ENCODE data around the gene ACTR2. TPM values are rescaled to one million over a fixed set of nuclear protein-coding genes. Genes with fewer than 3 reads are reported as not detected.

Gene ACTR2
- total and polyA plus RNA-seq, 4 donors = 54.3 to 215 (median 147) TPM

GRCh38 chr2:65204461-65205210, 23.0 kb upstream of the ACTR2 start:
- no peaks in the 10 kb centered on the region for H3K36me3 ChIP-seq (ENCODE audit: control insufficient read depth in 4 of 4, insufficient read depth in 4 of 4, low read length in 4 of 4)
- H3K27me3 ChIP-seq (ENCODE audit: control insufficient read depth in 3 of 3, insufficient read depth in 3 of 3, low read length in 2 of 3) = peaks cover 0 to 2% (median 0%) of the 10 kb centered on the region in 3 donors
- DNase-seq (peak in 1 of 3 donors; percentile 38), ATAC-seq (ENCODE audit: insufficient read depth, low FRiP score) (no peak)
- WGBS, 2 donors = 94 to 95% methylated on average over 20 of the region's 20 CpGs
- no peak overlapping the region for H3K9ac ChIP-seq (ENCODE audit: insufficient read depth in 1 of 2, low read length in 2 of 2)
- H3K27ac ChIP-seq (ENCODE audit: low read depth in 1 of 2, low read length in 1 of 2) = peak overlapping the region; percentile 35 to 76
- TF ChIP-seq, protein P1, sequence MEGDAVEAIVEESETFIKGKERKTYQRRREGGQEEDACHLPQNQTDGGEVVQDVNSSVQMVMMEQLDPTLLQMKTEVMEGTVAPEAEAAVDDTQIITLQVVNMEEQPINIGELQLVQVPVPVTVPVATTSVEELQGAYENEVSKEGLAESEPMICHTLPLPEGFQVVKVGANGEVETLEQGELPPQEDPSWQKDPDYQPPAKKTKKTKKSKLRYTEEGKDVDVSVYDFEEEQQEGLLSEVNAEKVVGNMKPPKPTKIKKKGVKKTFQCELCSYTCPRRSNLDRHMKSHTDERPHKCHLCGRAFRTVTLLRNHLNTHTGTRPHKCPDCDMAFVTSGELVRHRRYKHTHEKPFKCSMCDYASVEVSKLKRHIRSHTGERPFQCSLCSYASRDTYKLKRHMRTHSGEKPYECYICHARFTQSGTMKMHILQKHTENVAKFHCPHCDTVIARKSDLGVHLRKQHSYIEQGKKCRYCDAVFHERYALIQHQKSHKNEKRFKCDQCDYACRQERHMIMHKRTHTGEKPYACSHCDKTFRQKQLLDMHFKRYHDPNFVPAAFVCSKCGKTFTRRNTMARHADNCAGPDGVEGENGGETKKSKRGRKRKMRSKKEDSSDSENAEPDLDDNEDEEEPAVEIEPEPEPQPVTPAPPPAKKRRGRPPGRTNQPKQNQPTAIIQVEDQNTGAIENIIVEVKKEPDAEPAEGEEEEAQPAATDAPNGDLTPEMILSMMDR (IDR thresholded peaks at IDR 0.05; ENCODE audit: control extremely low read depth, extremely low read depth) = no peak
- H3K4me1 ChIP-seq (ENCODE audit: control insufficient read depth in 5 of 5, insufficient read depth in 5 of 5, low read length in 5 of 5) = no peaks in the 10 kb centered on the region
- H3K9me3 ChIP-seq (ENCODE audit: control insufficient read depth in 4 of 4, insufficient read depth in 3 of 4, low read length in 3 of 4) = no peaks in the 10 kb centered on the region
- H3K4me3 ChIP-seq = no peak overlapping the region

DNA sequence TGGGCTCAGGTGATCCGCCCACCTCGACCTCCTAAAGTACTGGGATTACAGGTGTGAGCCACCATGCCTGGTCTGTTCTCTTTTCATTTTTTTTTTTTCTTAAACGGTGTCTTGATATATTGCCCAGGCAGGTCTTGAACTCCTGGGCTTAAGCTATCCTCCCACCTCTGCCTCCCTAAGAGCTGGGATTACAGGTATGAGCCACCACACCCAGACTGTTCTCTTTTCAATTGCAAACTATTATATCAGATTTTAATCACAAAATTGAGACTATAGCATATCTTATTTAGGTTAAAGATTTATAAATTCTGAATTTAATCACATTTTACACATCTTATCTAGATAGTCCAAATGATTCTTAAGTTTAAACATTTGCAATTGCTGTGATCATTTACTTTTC, 15.5 kb upstream of the ACTR2 start:
- no peak overlapping the region for H3K9ac ChIP-seq (ENCODE audit: insufficient read depth in 1 of 2, low read length in 2 of 2)
- peaks cover 0 to 2% (median 0%) of the 10 kb centered on the region in 3 donors for H3K27me3 ChIP-seq (ENCODE audit: control insufficient read depth in 3 of 3, insufficient read depth in 3 of 3, low read length in 2 of 3)
- peaks cover 0 to 5% (median 0%) of the 10 kb centered on the region in 5 donors for H3K4me1 ChIP-seq (ENCODE audit: control insufficient read depth in 5 of 5, insufficient read depth in 5 of 5, low read length in 5 of 5)
- H3K27ac ChIP-seq (ENCODE audit: low read depth in 1 of 2, low read length in 1 of 2) = no peak overlapping the region
- ATAC-seq (ENCODE audit: insufficient read depth, low FRiP score) = no peak
- DNase-seq = no peak
- TF ChIP-seq, protein P1 (IDR thresholded peaks at IDR 0.05; ENCODE audit: control extremely low read depth, extremely low read depth) = no peak
- H3K4me3 ChIP-seq = no peak overlapping the region
- H3K36me3 ChIP-seq (ENCODE audit: control insufficient read depth in 4 of 4, insufficient read depth in 4 of 4, low read length in 4 of 4) = no peaks in the 10 kb centered on the region
- WGBS, 2 donors = 88 to 96% methylated on average over 3 of the region's 3 CpGs
- no peaks in the 10 kb centered on the region for H3K9me3 ChIP-seq (ENCODE audit: control insufficient read depth in 4 of 4, insufficient read depth in 3 of 4, low read length in 3 of 4)

DNA sequence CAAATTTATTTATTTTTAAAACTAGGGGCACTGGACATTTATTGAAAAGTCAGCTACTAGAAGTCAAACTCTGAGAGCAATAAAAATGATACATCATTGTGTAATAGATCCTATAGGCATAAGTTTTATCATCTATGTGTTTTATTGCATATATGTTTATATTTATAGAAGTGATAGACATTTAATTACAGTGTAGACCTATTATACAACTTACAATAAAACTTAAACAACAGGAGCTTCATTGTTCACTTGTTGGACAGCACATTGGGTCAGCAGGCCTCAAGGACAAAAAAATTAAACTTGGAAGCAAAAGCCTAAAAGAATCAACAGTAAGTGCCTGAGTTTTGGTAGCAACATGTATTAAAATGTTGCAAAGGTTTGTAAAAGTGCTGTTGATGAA, 15.0 kb upstream of the ACTR2 start:
- peaks cover 0 to 5% (median 0%) of the 10 kb centered on the region in 5 donors for H3K4me1 ChIP-seq (ENCODE audit: control insufficient read depth in 5 of 5, insufficient read depth in 5 of 5, low read length in 5 of 5)
- peaks cover 0 to 2% (median 0%) of the 10 kb centered on the region in 3 donors for H3K27me3 ChIP-seq (ENCODE audit: control insufficient read depth in 3 of 3, insufficient read depth in 3 of 3, low read length in 2 of 3)

More for the DNA sequence above, 15.0 kb upstream of the ACTR2 start:
- H3K36me3 ChIP-seq (ENCODE audit: control insufficient read depth in 4 of 4, insufficient read depth in 4 of 4, low read length in 4 of 4) = no peaks in the 10 kb centered on the region
- no peak for DNase-seq
- H3K9me3 ChIP-seq (ENCODE audit: control insufficient read depth in 4 of 4, insufficient read depth in 3 of 4, low read length in 3 of 4) = no peaks in the 10 kb centered on the region
- ATAC-seq (ENCODE audit: insufficient read depth, low FRiP score) = no peak
- H3K4me3 ChIP-seq = no peak overlapping the region
- TF ChIP-seq, protein P1 (IDR thresholded peaks at IDR 0.05; ENCODE audit: control extremely low read depth, extremely low read depth) = no peak
- H3K27ac ChIP-seq (ENCODE audit: low read depth in 1 of 2, low read length in 1 of 2) = no peak overlapping the region
- no peak overlapping the region for H3K9ac ChIP-seq (ENCODE audit: insufficient read depth in 1 of 2, low read length in 2 of 2)

All from lung (tissue), 12 donors.